Activated T-helper 9 cell treated with anti-CD3 and anti-CD28 coated beads, Interleukin-2, amount 50 U/mL, for 16 hours (primary cell): ENCODE data around the gene SGIP1.

Source experiments
- DNase-seq: peaks from one replicate; pipeline ENCODE4 v3.0.0-alpha.2; 2020; ENCODE audit warnings: low read depth

The SGIP1 gene, protein sequence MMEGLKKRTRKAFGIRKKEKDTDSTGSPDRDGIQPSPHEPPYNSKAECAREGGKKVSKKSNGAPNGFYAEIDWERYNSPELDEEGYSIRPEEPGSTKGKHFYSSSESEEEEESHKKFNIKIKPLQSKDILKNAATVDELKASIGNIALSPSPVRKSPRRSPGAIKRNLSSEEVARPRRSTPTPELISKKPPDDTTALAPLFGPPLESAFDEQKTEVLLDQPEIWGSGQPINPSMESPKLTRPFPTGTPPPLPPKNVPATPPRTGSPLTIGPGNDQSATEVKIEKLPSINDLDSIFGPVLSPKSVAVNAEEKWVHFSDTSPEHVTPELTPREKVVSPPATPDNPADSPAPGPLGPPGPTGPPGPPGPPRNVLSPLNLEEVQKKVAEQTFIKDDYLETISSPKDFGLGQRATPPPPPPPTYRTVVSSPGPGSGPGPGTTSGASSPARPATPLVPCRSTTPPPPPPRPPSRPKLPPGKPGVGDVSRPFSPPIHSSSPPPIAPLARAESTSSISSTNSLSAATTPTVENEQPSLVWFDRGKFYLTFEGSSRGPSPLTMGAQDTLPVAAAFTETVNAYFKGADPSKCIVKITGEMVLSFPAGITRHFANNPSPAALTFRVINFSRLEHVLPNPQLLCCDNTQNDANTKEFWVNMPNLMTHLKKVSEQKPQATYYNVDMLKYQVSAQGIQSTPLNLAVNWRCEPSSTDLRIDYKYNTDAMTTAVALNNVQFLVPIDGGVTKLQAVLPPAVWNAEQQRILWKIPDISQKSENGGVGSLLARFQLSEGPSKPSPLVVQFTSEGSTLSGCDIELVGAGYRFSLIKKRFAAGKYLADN

GRCh38 chr1:66533804-66534740 is at the start of gene SGIP1:
TSS of gene SGIP1 (plus strand) at chr1:66534153. CDS start at chr1:66534359, 206 bp downstream.
- DNase-seq = no peak

GRCh38 chr1:66489151-66489550 is 44.8 kb upstream of the SGIP1 start:
- DNase-seq = no peak

DNA sequence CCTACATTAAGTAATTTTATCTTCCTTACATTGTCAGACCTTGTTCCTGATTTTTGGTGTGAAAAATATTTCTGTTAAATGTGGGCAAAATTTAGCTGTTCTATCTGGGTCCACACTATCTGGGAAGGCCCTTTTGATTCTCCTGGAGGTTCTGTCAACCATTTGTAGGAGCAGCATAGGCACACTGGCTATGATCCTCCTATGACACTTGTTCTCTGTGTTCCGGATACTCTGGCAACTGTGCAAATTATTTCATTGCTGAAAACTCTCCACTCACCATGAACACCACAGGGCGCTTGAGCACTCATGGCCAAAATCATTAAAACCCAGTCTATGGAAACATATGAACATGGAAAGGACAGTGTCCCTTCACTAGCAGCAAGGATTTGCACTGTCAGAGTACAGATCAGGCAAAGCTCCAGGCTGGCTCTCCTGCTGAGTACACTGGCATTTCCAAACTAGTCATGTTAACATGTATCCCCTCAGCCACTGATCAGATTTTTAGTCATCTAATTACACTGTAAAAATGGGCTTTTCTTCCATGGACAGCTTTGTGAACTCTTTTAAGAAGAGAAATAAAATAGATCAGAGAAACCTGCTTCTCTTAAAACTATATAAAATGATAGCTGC is 43.9 kb upstream of the SGIP1 start:
- DNase-seq = no peak

DNA sequence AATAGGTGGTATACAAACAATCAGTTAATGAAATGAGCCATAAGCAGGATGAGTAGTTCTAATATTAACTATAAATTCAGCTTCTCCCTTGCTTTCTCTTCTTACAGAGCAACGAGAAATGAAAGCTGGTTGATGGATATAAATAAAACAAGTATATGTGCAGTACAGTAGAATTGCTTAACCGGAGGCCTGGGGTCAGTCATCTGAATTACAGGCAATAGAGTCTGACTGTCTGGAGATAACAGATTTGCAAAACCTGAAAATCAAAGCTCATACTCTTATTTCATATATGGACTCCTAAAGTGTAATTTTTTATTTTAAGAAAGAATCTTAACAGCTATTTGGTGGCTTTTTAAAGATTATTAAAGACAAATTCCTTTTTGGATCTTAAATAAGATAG is 43.1 kb upstream of the SGIP1 start:
- DNase-seq = no peak

DNA sequence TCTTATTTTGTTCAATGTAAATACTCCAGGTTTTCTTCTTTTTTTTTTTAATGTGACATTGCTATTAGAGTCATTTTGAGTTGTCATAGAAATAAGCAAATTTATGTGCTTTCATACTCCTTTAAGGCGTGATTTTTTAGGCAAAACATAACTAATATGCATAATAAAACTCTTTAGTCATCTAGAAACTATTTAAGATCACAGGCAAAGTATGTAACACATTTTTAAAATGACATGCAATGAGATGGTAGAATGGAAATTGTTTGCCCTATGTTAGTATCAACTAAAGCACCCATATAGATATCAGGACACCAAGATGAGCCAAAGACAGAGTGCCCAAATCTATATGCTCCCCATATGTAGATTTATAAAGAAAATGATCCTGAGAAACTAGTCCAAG is 41.5 kb upstream of the SGIP1 start:
- no peak for DNase-seq

- DNase-seq = no peak
These were observed 40.2 kb upstream of the SGIP1 start for GRCh38 chr1:66493731-66494130.

DNA sequence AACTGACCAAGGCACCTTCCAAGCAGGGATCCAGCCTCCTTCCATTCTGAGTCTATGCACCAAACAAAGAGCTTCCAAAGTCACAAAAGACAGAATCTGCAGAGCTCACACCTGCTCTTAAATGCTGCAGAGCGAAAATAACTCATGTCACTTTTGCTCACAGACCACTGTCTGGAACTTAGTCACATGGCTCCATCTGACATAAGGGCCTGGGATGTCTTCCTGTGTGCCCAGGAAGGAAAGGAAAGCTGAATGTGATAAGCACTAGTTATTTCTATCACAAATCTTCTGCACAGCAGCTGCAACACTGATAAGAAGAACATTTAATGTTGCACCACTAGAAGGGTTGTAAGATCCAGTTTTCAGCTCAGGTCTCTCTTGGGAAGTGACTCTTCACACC is 39.5 kb upstream of the SGIP1 start:
- no peak for DNase-seq

GRCh38 chr1:66495495-66495894 is 38.5 kb upstream of the SGIP1 start:
- DNase-seq = no peak

DNA sequence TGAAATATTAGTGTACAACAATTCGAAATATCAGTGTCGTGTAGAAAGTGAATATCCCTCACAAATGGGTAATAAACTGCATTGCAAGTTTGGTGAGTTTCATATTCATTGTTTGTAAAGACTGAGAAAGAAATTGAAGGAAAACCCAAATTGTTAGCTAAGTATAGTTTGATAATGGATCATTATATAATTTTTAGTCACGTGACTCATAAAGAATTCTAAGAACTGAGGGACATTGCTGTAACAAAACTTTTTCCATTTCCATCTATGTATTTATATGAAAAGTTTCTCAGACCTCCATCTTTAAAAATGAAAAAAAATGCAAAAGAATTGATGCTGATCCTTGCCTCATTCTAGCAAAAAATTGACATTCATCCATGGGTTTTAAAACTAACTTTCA is 36.0 kb upstream of the SGIP1 start:
- no peak for DNase-seq

DNA sequence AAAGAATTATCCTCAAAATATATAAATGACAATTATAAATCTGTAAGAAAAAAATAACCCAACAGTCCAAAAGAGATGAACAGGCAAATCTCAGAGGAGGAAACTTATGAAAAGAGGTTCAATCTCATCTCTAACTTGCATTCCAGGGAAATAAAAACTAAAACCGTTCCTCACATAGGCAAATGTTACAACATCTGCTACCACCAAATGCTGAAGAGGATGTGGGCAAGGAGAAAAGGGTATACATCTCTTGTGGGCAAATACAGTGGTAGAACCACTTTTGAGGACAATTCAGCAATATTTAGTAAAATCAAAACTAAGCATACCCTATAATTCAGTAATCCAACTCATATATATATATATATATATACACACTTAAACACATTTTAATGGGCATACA is 33.7 kb upstream of the SGIP1 start:
- no peak for DNase-seq

- no peak for DNase-seq
These were observed 31.9 kb upstream of the SGIP1 start for GRCh38 chr1:66502086-66502485.

GRCh38 chr1:66503841-66504470 is 30.0 kb upstream of the SGIP1 start:
- no peak for DNase-seq

- DNase-seq = no peak
These were observed 28.1 kb upstream of the SGIP1 start for GRCh38 chr1:66505671-66506392.

DNA sequence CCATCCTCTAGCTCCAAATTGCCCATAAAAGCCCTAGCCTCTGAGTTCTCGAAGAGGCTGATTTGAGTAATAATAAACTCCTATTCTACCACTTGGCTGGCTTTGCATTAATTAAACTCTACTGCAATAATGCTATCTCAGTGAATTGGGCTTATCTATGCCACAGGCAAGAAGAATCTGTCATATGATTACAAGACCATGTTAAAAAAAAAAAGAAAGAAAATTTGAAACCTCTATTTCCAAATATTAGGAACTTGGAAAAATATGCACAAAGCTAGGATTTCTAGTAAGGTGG is 27.6 kb upstream of the SGIP1 start:
- DNase-seq = no peak

- DNase-seq = no peak
These were observed 27.0 kb upstream of the SGIP1 start for GRCh38 chr1:66506991-66507390.

DNA sequence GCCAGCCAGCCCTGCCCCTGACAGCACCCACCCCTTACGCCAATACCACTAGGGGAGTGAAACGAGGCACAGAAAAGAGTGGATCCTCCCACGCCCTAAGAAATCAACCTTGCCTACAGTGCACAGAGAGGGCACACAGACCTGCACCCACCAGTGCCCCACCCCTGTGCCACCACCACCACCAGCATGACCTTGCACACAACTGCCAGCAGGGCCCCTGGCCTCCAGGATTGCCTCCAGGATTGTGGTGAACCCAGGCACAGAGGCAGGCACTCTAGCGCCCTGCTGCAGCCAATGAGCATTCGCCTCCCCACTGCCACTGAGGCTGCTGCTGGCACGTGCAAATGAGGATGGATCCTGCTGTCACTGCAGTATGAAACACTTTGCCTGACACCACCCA is 23.5 kb upstream of the SGIP1 start:
- no peak for DNase-seq

- no peak for DNase-seq
These were observed 22.8 kb upstream of the SGIP1 start for GRCh38 chr1:66511118-66511517.

GRCh38 chr1:66517959-66518358 is 16.0 kb upstream of the SGIP1 start:
- DNase-seq = no peak

DNA sequence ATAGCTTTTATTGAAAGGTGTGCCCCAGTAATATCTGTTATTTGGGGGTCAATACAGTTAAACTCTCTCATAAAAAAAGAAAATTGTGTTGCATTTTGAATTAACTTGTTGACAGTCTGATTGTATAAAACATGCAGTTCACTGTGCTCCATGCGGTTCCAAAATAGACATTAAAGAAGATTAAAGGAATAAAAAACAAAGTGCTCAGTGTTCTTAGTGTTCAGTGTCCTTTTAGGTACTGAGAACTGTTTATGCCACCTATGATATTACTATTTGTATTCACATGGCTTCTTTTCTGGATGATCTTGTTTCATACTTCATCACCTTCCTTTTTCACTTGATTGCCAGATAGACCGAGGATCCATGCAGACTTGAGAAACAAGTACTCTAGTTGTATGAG is 15.3 kb upstream of the SGIP1 start:
- DNase-seq = no peak

DNA sequence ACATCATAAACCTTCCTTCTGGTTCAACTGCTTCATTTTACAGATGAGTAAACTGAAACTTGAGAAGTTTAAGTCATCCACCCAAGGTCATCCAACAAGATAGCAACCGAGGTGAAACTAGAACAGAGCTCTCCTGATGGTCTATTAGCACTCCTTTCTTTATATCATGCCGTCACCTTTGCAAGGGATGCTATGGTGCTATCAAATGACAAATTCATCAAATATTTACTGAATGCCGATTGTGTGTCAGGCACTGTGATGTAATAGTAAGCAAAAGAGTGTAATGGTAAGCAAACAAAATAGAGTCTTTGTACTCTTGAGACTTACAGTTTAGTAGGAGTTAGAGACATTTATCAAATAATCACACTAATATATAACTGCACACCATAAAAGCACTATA is 14.0 kb upstream of the SGIP1 start:
- DNase-seq = no peak

GRCh38 chr1:66520655-66521054 is 13.3 kb upstream of the SGIP1 start:
- no peak for DNase-seq
